Coronary artery (tissue), 2 donors: Measurements from ENCODE around the gene AP1G2.
"Not testable (repeated sequence)": the region's sequence is repeated elsewhere in the genome, so short reads cannot be mapped to it uniquely, and the experiment has no call there.

Experiments
- DNase-seq: peaks from one replicate; pipeline ENCODE4 v3.0.0-alpha.2; 2017; ENCODE audit warnings: low spot score
- H3K27ac ChIP-seq, 2 donors: fragments of 200-600 bp; sonication (generic); one replicate each; pipeline ENCODE4 v1.5.1; 2016 to 2019
- H3K4me3 ChIP-seq: fragments of 200-600 bp; sonication (generic); 2 replicates; pipeline ENCODE4 v1.5.1; 2016; ENCODE audit warnings: mild to moderate bottlenecking, moderate library complexity
- TF ChIP-seq, protein P1 (sequence below): fragments of 200-600 bp; sonication (generic); IDR thresholded peaks from one replicate; pipeline ENCODE4 v1.5.1; 2019; ENCODE audit warnings: antibody characterized with exemption

The AP1G2 gene

DNA sequence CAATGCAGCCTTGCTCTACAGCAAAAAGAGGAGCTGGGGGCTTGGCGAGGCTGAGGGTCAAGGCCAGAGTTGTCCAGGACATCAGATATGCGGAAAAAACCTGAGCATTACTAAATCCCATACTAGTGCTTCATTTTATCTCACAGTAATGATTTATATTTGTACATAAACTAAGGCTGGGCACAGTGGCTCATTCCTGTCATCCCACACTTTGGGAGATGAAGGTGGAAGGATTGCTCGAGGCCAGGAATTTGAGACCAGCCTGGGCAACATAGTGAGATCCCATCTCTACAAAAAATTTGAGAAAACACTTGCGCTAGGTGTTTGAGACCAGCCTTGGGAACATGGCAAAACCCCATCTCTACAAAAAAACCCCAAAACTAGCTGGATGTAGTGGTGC lies 22.6 kb upstream of the AP1G2 start:
- Histone ChIP-seq H3K27ac (no peak overlapping the region), H3K4me3 (no peak overlapping the region)
- TF ChIP-seq, protein P1, sequence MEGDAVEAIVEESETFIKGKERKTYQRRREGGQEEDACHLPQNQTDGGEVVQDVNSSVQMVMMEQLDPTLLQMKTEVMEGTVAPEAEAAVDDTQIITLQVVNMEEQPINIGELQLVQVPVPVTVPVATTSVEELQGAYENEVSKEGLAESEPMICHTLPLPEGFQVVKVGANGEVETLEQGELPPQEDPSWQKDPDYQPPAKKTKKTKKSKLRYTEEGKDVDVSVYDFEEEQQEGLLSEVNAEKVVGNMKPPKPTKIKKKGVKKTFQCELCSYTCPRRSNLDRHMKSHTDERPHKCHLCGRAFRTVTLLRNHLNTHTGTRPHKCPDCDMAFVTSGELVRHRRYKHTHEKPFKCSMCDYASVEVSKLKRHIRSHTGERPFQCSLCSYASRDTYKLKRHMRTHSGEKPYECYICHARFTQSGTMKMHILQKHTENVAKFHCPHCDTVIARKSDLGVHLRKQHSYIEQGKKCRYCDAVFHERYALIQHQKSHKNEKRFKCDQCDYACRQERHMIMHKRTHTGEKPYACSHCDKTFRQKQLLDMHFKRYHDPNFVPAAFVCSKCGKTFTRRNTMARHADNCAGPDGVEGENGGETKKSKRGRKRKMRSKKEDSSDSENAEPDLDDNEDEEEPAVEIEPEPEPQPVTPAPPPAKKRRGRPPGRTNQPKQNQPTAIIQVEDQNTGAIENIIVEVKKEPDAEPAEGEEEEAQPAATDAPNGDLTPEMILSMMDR, result no peak
- DNase-seq, result no peak

DNA sequence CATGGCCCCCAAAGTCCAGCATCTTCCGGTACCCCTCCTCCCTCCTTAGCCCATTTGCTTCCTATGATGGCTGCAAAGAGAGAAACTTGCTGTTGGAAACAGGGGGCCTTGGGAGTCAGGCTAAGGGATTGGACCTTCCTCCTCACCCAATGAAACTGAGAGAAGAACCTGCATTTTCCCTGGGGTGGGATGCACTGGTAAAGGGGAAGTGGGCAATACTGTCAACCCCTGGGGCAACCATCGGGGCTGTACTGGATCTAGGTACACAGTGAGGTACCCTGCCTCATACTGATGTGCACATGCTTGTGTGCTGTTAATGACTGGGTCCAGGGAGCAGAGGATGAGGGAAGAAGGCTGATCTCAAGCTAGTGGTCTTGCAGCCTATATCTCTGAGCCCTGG lies 22.0 kb upstream of the AP1G2 start:
- H3K4me3 ChIP-seq, result no peak overlapping the region
- DNase-seq, result no peak
- no peak overlapping the region for H3K27ac ChIP-seq
- TF ChIP-seq, protein P1, result no peak

DNA sequence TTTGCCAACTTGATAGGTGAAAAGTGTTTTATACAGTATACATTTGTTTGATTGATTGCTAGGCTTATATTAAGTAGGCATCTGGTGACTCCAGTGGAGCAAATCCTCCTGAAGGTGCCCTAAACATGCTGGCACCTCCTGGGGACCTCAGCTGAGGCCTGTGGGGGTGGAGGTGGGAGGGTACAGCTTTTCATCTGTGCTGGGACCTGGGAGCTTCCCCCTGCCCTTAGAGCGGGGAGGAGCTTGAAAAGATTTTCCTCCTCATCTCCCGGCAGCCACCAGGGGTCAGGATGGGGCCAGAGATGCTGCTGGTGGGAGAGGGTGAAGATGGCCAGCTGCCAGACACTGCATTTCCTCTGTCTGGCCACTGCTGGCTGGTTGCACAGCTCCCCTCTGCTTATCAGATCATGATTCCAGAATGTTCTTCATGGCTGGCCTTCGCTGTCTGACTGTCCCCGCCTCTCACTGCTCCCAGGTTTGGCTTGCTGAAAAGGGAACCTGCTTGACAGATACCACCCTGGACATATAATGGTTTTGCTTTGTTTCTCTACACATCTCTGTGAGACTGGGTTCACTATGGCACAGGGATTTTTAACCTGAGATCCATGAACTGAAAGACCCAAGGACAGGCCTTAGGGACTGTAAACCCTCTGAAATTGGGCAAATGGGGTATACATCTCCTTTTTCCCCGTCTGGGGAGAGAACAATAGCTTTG lies 21.4 kb upstream of the AP1G2 start:
- Histone ChIP-seq H3K27ac (no peak overlapping the region), H3K4me3 (no peak overlapping the region)
- TF ChIP-seq, protein P1, result peak; percentile 22
- DNase-seq, result no peak

DNA sequence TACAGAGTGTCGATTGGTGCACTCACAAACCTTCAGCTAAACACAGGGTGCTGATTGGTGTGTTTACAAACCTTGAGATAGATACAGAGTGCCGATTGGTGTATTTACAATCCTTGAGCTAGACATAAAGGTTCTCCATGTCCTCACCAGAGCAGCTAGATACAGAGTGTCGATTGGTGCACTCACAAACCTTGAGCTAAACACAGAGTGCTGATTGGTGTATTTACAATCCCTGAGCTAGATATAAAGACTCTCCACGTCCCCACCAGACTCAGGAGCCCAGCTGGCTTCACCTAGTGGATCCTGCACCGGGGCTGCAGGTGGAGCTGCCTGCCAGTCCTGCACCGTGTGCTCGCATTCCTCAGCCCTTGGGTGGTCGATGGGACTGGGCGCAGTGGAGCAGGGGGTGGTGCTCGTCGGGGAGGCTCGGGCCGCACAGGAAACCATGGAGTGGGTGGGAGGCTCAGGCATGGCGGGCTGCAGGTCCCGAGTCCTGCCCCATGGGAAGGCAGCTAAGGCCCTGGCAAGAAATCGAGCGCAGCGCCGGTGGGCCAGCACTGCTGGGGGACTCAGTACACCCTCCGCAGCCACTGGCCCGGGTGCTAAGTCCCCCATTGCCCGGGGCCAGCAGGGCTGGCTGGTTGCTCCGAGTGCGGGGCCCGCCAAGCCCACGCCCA lies 17.1 kb upstream of the AP1G2 start:
- DNase-seq, H3K27ac ChIP-seq, H3K4me3 ChIP-seq: not testable (repeated sequence)

DNA sequence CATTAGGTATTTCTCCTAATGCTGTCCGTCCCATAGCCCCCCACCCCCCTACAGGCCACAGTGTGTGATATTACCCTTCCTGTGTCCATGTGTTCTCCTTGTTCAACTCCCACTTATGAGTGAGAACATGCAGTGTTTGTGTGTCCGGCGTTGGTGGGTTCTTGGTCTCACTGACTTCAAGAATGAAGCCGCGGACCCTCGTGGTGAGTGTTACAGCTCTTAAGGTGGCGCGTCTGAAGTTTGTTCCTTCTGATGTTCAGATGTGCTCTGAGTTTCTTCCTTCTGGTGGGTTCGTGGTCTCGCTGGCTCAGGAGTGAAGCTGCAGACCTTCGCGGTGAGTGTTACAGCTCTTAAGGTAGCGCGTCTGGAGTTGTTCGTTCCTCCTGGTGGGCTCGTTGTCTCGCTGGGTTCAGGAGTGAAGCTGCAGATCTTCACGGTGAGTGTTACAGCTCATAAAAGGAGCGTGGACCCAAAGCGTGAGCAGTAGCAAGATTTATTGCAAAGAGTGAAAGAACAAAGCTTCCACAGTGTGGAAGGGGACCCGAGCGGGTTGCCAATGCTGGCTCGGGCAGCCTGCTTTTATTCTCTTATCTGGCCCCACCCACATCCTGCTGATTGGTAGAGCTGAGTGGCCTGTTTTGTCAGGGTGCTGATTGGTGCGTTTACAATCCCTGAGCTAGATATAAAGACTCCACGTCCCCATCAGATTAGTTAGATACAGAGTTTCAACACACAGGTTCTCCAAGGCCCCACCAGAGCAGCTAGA lies 16.4 kb upstream of the AP1G2 start:
- not testable (repeated sequence) for DNase-seq, H3K27ac ChIP-seq, H3K4me3 ChIP-seq

DNA sequence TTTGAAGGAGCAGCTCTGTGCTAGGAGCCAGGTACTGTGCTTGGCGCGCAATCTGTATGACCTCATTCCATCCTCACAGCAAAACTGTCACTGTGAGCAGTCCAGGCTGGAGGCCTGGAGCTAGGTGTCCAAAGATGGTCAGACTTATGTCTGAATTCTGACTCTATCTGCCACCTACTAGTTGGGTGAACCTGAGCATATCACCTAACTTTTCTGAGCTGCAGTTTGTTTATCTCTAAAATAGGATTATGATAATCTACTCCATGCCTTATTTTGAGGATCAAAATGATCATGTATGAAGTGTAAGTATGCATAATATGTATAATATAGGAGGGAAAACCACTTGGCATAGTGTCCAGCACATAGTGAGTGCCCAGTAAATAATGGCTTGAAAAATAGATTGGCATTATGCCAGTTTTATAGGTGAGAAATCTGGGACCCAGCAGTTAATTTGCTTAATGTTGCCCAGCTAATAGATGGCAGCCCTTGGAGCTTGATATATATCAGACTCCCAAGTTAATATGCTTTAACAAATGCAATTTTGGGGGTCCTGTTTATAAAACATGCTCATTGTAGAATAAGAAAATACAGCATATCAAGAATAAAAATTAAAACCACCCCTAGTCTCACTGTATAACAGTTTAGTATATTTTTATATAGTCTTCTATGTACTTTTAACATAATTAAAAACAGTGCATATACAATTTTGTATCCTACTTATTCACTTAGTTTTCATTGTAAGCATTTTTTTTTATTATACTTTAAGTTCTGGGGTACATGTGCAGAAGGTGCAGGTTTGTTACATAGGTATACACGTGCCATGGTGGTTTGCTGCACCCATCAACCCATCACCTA lies 15.5 kb upstream of the AP1G2 start:
- DNase-seq, result no peak
- Histone ChIP-seq H3K27ac (no peak overlapping the region), H3K4me3 (no peak overlapping the region)
- TF ChIP-seq, protein P1, result no peak

DNA sequence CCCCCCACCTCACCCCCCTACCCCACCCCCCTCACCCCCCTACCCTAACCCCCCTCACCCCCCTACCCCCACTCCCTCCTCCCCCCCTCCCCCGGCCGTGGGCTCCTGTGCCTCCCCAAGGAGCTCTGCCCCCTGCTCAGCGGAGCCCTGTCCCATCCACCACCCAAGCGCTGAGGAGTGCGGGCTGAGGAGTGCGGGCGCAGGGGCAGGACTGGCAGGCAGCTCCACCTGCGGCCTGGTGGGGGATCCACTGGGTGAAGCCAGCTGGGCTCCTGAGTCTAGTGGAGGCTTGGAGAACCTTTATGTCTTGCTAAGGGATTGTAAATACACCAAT lies 13.3 kb upstream of the AP1G2 start:
- Histone ChIP-seq H3K27ac (no peak overlapping the region), H3K4me3 (no peak overlapping the region)
- TF ChIP-seq, protein P1, result no peak
- DNase-seq, result no peak
